Erythroblast (primary cell): ENCODE measurements around the gene PIP5K1B.

ENCODE experiments used
- GATA1 ChIP-seq: IDR thresholded peaks from 2 replicates; pipeline ENCODE4 v1.6.1; 2011; ENCODE audit warnings: low read depth, mild to moderate bottlenecking, control low read depth, low read length, moderate library complexity
- POLR2A ChIP-seq: IDR thresholded peaks from 2 replicates; pipeline ENCODE4 v1.6.1; 2011; ENCODE audit warnings: mild to moderate bottlenecking, low read length

GRCh38 chr9:68997666-68998065 is 292.6 kb downstream of the PIP5K1B start:
- TF ChIP-seq POLR2A = no peak
- TF ChIP-seq GATA1 = no peak
